HG03097 (cell line): ENCODE results near the gene KCNJ1.

Experiments used
- ATAC-seq: cut with Tn5 transposase; IDR thresholded peaks from one replicate; pipeline ENCODE4 v1.9.1; 2021; ENCODE audit not compliant: unreplicated experiment, low FRiP score

The KCNJ1 gene

DNA sequence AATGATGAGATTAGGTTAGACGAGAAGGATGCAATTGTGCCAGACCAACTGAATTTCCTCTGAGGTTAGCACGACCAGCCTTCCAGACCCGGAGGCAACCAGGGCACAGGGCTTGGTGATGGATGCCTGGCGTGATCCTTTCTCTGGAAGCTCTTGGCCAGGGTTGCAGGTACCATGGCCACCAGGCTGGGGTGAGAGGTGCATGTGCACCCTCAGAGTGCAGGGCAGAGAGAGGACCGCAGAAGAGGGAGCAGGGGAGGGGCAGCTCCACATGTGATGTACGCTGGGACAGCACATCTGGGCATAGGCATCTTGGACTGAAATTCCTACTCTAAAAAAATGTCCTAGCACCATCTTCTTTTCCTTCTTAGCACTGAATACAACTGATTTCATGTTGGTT is 10.9 kb downstream of the KCNJ1 start:
- ATAC-seq: no peak

DNA sequence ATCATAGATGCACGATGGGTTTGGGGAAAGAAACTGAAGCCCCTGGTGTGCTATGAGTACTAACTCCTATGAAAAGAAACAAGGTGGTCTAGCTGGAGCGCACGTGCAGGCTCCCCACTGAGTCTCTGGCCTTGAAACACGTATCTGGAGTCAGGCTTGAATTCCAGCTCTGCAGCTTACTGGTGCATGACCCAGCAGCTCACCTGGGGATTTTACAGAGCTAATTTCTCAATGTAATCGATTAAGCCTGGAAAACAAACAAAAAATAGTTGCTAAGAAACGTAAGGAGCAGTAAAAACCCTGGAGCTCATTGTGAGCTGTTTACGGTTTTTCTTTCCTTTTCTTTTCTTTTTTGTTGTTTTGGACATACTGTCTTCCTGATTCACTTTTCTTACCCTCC is 12.3 kb downstream of the KCNJ1 start:
- no peak for ATAC-seq

DNA sequence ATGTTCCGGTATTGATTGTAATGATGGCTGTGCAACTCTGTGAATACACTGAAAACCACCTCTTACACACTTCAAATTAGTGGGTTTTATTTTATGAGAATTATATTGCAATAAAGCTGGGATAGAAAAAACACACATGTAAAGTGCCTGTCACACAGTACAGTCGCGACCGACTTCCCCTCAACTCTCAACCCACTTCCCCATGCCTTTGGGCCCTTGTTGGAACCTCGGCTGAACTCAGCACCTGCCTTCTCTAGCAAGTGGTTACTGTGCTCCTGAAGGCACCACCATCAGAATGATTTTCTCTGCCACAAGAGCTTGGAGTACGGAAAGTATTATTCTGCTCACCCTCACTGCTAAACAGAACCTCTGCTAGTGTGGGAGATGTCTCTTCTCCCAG is 13.5 kb downstream of the KCNJ1 start:
- no peak for ATAC-seq

DNA sequence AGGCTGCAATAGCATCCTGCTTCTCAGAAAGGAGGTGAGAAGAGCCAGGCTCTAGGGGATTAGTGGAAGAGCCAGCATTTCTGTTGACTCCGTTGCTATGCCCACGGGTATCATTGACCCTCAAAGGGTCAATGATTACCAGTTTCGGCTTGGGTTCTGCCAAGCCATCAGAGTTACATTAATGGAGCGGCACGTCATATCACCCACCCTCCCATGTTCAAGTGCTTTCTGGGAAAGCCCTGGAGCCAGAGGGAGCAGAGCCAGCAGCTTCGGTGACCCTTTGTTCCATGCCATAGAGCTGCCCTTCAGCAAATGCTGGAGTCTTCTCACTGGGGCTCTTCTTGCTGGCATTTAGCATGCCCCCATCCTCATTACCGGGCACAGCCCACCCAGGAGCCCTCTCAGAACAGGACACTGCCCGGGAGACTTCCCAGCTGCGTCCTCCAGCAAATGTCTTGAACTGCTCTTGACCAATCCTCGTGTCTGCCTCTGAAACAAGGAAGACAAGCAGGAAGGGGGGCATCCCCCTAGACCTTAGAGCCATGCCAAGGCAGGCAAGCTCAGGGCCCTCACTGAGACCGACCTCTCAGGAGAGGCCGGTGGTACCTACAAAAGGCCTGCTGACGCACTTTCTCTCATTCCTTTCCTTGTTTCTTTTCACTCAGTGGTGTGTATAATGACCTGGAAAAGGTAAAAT is 14.6 kb downstream of the KCNJ1 start:
- no peak for ATAC-seq

DNA sequence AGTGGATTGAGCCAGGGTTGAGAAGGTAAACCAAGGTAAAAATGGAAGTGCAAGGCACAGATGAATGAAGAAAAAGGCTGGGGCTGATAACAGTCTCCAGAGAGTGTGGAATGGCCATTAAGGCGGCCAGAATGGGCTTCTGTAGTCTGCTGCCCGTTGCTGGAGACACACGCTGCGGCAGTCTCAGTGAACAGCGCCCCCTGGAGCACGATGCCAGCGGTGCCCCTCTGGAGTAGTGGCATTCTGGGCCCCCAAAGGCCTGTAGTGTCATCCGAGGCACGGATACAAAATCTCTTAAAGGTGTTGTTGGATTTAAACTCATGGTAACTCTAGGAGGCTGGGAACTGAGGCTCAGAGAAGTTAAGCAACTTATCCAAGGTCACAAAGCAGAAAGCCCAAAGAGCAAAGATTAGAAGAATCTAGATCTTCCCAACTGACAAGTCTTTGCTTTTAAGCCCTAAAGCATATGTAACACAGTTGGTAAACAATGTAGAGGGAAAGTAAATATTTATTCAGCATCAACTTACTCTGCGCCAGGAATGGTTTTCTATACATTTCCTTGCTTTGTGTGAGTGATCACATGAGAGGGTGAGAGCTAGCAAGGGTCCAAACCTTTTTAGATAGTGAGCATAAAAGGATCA is 18.2 kb downstream of the KCNJ1 start:
- peak; percentile 70 for ATAC-seq

DNA sequence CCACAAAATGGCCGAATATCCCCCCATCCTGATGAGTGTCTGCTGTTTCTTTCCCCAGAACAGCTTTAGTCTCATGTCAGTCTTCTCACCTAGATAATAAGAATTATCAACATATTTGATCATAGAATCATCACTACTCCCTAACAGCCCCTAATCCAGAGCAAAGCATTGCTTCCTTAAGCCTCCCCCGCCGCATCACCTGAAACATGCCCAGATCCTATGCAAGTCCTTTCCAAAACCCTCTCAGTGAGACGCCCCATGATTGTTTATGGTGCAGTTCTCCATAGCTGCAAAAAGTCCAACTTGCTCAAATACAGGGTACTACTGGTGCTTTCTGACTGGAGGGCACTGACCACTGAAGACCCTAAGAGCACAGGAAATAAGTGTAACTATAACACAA is 20.1 kb downstream of the KCNJ1 start:
- no peak for ATAC-seq

DNA sequence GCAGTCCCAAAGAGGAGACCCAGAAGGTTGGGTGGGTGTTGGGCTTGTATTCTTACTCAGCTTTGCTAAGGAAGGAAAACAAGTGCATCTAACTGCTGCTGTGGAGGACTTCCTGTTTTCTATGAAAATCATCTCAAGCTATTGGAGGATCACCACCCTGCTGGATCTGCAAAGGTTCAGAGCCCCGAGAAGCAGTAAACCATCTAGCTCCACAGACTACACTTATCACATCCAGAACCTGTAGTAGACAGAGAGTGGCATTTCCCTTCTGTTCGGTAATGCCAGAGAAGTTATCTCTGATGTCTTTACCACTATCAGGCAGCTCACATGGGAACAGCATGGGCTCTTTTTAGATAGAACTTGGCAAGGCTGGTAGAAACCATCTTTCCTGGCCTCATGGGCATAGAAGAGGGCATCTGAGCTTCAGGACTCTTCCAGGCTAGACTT is 21.7 kb downstream of the KCNJ1 start:
- no peak for ATAC-seq

DNA sequence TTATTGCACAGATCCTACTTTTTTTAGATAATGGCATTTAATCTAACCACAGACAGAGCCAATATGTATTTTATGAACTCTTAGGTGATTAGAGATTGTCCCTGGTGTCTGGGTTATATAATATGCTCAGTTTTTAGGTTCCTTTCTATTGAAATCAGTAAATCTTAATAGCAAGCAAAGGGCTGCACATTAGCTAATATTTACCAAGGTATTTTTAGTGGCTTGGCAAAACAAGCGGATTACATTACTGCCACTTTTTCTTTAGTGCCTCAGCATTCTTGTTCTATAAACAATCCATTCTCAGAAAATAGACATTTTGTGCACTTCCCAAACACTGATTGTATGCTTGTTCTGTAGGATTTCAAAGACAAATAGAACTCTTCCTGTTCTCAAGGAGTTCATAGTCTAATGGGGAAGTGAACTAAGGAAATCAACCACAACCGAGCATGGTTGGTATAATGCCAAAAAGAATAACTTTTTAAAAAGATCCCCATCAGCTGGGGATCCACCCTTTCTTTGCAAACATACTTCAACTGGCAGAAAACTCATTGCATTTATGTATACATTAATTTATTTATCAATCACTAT is 23.8 kb downstream of the KCNJ1 start:
- no peak for ATAC-seq

DNA sequence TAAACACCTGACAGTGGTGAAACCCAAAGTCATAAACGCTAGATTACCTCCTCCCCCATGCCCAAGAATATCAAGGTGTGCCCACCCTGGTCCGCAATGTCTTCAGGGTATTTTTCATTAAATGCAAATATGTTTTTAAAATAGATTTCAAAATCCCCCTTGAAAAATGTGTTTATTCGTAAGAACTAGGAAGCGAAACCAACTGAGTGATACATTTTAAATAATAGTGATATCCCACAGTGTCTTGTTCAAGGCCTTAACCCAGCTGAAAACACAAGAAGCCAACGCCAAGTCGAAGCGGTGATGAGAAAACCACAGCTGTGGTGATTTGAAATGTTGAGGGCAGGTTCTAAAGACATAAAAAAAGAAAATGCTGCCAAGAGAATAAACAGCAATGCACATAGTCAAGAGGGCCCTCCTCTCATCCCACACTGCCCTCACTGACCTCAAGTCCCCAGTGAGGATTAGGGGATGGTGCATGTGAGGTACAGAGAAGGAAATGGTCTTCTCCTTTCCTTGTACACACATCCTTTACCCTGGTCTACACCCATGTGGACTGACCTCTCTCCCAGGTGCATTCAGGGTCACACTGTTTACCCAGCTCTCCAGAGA is 25.5 kb downstream of the KCNJ1 start:
- peak; percentile 48 for ATAC-seq

DNA sequence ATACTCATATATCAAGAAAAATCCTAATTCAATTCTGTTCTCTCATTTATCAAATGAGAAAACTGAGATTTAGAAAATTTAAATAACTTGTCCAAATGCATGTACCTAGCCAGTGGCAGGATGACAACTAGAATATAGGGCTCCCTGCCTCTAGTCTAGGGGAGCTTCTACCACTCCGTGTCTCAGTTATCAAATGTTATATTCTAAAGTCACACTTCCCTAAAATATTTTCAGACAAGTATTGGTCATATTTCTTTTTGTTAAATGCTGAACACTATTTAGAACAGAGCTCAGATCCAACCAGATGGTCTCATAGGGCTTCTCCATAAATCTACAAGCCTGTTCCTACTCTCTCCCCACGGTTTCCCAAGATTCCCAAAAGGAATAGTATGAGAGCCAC is 26.3 kb downstream of the KCNJ1 start:
- no peak for ATAC-seq

DNA sequence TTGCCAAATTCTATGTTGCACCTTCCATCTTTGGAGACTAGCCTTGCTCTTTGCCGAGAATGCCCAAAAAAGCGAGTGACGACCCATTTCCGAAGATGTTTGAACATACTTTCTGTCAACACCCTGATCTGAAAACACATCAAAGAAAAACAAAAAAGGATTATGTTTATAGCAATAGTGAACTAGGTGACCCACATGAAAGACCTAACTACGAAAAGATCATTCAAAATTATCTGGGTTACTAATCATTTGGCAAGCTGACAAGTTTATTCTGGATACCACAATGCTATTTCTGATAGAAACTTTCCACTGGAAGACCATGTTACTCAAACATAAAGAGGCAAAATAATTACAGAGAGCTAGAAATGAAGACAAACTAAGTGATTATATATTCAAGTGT is 27.0 kb downstream of the KCNJ1 start:
- ATAC-seq: no peak

DNA sequence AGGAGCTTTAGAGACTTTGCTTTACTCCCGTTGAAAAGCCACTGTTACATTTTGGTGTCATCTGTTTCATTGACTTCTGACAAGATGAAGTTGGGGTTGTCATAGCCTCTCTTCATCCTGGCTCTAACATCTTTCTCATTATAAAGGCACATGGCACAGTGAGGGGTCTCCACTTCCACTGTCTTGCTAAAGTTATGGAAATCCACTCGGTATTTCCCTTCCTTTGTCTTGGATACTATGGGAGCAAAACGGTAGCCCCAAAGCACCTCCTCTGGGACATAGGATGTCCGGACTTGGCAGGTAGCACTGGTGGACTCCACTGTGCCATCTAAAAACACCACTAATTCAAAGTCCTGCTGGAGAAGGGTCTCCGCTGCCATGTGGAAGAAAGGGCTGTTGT is 28.0 kb downstream of the KCNJ1 start:
- ATAC-seq: no peak

DNA sequence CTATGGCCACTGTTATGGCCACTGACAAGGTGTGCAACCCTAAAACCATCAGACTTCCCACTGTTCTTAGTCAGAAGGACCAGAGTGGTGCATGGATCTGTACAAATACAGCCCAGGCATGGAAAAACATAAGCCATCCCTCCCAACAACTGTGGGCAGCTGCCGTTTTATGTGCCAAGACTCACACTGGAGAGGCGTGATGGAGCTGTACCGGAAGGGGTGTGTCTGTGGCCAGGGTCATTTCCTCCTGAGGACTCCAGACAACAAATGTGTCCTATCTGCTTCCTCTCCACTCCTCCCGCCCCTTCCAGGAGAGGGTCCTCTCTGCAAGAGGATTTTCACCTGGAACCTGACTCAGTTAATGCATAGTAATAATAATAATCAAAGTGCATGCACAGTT is 29.5 kb downstream of the KCNJ1 start:
- ATAC-seq: no peak

DNA sequence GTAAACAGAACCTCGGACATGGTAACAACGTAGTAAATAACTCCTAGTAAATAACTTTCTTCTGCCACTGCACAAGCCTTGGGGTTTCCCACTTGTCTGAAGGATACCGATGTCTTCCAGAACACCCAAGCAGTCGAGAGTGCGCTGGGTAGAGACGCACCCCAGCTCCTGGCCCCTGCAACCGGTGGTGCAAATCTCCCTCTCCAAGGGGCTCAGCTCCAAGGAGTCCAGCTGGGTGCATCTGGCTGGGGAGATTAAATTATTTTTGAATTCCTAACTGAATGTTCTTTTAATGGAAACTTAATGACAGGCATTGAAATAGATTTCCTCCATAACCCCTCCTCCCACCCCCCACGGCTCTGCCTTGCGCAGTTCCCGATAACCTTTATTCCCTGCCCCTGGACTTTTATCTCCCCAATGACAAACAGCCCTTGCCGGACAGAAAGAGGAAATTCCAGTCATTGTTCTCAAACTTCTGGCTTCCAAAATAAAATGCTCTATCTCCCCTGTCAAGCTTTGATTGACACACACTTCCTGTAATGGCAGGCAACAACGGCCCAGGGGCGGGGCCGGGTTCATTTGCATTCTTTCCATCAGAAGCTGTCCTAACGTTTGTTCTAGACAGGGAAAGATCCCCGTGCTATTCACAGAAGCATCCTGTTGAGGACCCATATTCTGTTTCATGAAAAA is 31.2 kb downstream of the KCNJ1 start:
- no peak for ATAC-seq

DNA sequence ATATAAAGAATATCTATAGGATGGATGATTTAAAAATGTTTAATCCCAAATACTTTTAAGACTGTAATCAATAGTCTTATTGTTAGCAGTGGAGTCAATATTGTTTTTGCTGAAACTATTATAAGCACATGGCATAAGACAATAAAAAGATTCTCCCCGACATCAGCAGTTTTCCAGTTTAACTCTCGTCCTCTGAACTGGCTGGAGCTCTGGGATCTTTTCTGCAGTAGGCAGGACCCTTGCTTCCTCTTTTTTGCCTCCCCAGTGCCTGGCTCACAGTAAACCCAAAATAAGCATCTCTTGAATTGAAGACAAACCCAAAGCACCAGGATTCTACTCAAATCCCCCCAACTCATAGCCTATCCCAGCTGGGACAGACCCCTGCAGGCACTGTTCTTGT is 32.9 kb downstream of the KCNJ1 start:
- no peak for ATAC-seq

DNA sequence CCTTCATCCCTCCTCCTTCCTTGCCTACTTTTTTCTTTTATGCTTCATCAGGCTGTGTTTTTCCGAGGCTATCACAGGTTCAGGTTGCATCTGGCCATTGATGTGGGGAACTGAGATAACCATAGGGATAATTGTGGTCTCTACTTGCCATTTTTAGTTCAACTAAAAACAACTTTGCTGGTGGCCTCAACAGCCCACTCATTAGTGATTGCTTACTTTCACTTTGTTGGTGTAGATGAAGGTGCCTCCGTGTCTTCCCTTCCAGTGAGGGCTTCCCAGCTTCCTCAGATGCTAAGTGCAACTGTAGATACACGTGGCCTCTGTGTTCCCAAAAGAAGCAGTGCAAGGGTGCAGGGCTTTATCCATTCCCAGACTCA is 35.0 kb downstream of the KCNJ1 start:
- no peak for ATAC-seq

DNA sequence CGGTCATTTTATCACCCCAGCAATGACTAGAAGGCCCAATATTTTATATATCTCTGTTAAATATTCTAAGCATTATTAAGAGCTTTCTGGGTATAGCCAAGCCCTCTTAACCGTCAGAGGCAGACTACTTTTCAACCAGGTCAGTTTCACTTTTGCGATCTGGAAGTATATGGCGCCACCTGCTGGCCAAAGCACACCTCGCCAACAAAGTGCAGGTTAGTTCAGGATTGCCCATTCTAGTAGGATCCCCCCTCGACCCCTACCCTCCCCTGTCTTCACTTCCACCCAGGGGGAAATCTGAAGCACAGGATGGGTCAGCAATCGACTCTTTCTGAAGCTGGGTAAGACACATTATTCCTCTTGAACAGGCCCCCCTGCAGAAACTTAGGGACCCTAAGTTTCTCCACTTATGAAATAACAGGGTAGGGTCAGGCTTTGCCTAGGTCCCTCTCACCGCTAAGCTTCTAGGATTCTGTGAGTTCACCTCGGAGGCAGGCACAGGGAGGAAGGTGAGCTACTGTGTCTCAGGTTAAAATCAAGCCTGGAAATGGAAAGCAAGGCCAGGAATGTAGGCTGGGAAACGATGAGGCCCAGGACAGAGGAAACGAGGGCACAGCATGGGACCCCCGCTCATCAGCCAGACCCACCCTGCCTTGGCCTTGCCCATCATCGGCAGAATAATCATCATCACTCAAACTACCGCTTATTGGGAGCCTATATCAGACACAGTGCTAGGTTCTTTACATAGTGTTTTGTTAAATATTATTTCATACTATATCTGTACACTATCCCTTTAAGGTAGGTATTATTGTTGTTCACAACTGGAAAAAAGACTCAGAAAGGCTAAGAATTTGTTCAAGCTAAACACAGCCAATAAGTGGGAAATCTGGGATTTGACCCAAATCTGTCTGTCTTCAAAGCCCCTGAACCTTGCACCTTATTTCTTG is 35.6 kb downstream of the KCNJ1 start:
- peak; percentile 79 for ATAC-seq

DNA sequence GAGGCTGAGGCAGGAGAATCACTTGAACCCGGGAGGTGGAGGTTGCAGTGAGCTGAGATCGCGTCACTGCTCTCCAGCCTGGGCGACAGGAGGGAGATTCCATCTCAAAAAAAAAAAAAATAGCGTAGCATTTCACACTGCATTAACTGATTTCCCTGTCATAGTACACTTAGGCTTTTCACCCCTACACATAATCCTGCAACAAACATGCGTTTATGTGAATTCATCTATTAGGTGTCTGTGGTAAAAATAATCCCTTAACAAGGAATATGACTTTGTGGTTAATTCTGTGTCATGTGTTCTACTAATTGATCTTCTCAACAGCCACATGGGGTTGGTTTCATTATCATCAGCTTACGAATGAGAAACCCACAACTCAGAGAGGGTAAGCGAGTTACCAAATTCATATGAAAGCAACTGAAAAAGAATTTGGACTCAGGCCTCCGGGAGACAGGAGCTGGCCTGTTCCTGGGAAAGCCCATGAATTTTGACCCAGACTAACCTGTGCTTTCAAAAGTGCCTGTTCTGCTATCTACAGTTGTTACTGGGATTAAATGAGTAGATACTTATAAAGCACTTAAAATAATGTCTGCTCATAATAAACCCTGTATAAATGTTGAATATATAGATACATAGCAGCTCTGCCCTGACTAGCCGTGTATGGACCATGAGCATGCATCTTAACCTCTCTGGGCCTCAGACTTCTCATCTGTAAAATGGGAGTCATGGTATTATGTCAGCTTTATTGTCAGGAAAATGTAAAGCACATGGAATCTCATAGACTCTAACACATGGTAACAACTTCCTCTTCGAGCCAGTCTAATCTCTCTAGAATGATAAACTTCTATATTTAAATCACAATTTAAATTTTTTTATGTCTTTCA is 36.6 kb downstream of the KCNJ1 start:
- peak; percentile 15 for ATAC-seq

DNA sequence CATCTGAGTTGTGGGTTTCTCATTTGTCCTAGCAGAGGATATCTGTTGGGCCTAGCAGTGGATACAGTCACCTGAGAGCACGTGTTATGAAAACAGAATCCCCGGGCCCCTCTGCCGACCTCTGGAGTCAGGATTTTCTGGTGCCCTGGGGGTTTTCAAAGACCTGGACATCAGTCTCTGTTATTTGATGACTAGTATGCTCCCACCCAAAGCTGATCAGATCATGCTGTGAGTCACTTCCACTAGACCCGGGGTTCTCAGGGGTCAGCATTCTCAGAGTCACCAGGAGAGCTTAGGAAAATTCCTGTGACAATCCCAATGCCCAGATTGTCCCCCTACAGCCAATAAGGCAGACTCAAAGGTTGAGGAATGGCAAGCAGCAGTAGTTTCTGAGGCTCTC is 38.7 kb downstream of the KCNJ1 start:
- ATAC-seq: no peak
